HepG2 (cell line): ENCODE results near the gene ZNF207. TPM values are rescaled to one million over a fixed set of nuclear protein-coding genes. Genes with fewer than 3 reads are reported as not detected.

Experiments
- ATF7 ChIP-seq, 2 experiments: fragments of 450-650 bp in 1 of 2; sonication (generic) in 1 of 2; formaldehyde crosslinking in 1 of 2; IDR thresholded peaks; 2 replicates each; pipeline versions ENCODE4 v1.4.0 to v1.6.1; 2016 to 2020; ENCODE audit warnings: antibody characterized with exemption in 1 of 2, mild to moderate bottlenecking in 1 of 2, missing genetic modification reagents in 1 of 2
- CHD2 ChIP-seq: IDR thresholded peaks from 2 replicates; pipeline ENCODE4 v1.6.1; 2011; ENCODE audit warnings: low read depth, low read length, improper control_type of control experiment
- GTF2F1 ChIP-seq: fragments of 150-350 bp; IDR thresholded peaks from 2 replicates; pipeline ENCODE4 v1.6.1; 2014; ENCODE audit warnings: low read length
- IRX3 ChIP-seq: sonication (generic); formaldehyde crosslinking; IDR thresholded peaks from 2 replicates; pipeline ENCODE4 v1.8.1; 2023; ENCODE audit warnings: mild to moderate bottlenecking, low read depth, missing genetic modification reagents, borderline replicate concordance
- ISX ChIP-seq: sonication (generic); formaldehyde crosslinking; conservative IDR thresholded peaks from 2 replicates; pipeline ENCODE4 v1.5.0; 2020; ENCODE audit warnings: missing genetic modification reagents
- KDM2A ChIP-seq: sonication (generic); formaldehyde crosslinking; IDR thresholded peaks from 2 replicates; pipeline ENCODE4 v1.4.0; 2020; ENCODE audit warnings: low read depth, missing genetic modification reagents, borderline replicate concordance
- KLF16 ChIP-seq, 2 experiments: sonication (generic) in 1 of 2; formaldehyde crosslinking in 1 of 2; IDR thresholded peaks; 2 replicates each; pipeline versions ENCODE4 v1.6.1 to v1.8.0; 2016 to 2023; ENCODE audit warnings: missing genetic modification reagents in 2 of 2, missing compliant biosample characterization in 1 of 2
- MAFK ChIP-seq, 2 experiments: IDR thresholded peaks in 1 of 2; conservative IDR thresholded peaks in 1 of 2; 2 replicates each; pipeline ENCODE4 v1.6.1; 2011; ENCODE audit warnings: improper control_type of control experiment in 2 of 2, low read length in 2 of 2
- NBN ChIP-seq: fragments of 450-650 bp; conservative IDR thresholded peaks from 2 replicates; pipeline ENCODE4 v1.6.1; 2017
- NONO ChIP-seq, 2 experiments: fragments of 450-650 bp in 1 of 2; sonication (generic) in 1 of 2; formaldehyde crosslinking in 1 of 2; IDR thresholded peaks in 1 of 2; conservative IDR thresholded peaks in 1 of 2; 2 replicates each; pipeline versions ENCODE4 v1.6.1 to v1.8.0; 2017 to 2022; ENCODE audit warnings: mild to moderate bottlenecking in 1 of 2, missing genetic modification reagents in 1 of 2, moderate library complexity in 1 of 2
- RXRA ChIP-seq: sonication (generic); formaldehyde crosslinking; IDR thresholded peaks from 2 replicates; pipeline ENCODE4 v1.5.1; 2020; ENCODE audit warnings: missing genetic modification reagents
- TP53 ChIP-seq: sonication (generic); formaldehyde crosslinking; conservative IDR thresholded peaks from 2 replicates; pipeline ENCODE4 v1.4.0; 2020; ENCODE audit warnings: missing genetic modification reagents
- TRAFD1 ChIP-seq: sonication (generic); formaldehyde crosslinking; IDR thresholded peaks from 2 replicates; pipeline ENCODE4 v1.5.1; 2020; ENCODE audit warnings: missing genetic modification reagents, mild to moderate bottlenecking, borderline replicate concordance
- ZFP36L1 ChIP-seq: sonication (generic); formaldehyde crosslinking; IDR thresholded peaks from 2 replicates; pipeline ENCODE4 v1.8.0; 2022; ENCODE audit warnings: mild to moderate bottlenecking, missing genetic modification reagents, moderate library complexity
- ZKSCAN5 ChIP-seq: sonication (generic); formaldehyde crosslinking; IDR thresholded peaks from 2 replicates; pipeline ENCODE4 v1.5.1; 2020; ENCODE audit warnings: mild to moderate bottlenecking, missing genetic modification reagents
- ZNF562 ChIP-seq: sonication (generic); formaldehyde crosslinking; IDR thresholded peaks from 2 replicates; pipeline ENCODE4 v1.8.0; 2022; ENCODE audit warnings: missing genetic modification reagents, borderline replicate concordance
- ZNF749 ChIP-seq: sonication (generic); formaldehyde crosslinking; IDR thresholded peaks from 2 replicates; pipeline ENCODE4 v1.8.0; 2022; ENCODE audit warnings: mild to moderate bottlenecking, missing genetic modification reagents, moderate library complexity, borderline replicate concordance
- ZNF878 ChIP-seq: sonication (generic); formaldehyde crosslinking; IDR thresholded peaks from 2 replicates; pipeline ENCODE4 v1.8.1; 2023; ENCODE audit warnings: mild to moderate bottlenecking, missing genetic modification reagents, moderate library complexity
- polyA plus RNA-seq, 8 experiments: library from polyadenylated mRNA; depleted of rRNA in 3 of 8; stranded (reverse) in 7 of 8; unstranded in 1 of 8; fragments of >200 nt; fragmentation: Illumina TruSeq in 4 of 8; extraction: Trizol in 4 of 8; gene quantifications; 2 replicates each; pipeline versions ENCODE4 v1.2.1 to v1.2.3, GENCODE V29; 2011 to 2016; ENCODE audit warnings: low read depth in 4 of 8, missing spikeins in 1 of 8, mixed read lengths in 1 of 8; ENCODE audit not compliant: insufficient read depth in 1 of 8
- total RNA-seq, 5 experiments: library from RNA; depleted of rRNA; stranded (reverse); fragments of >200 nt; fragmentation: Illumina TruSeq; extraction: Trizol; gene quantifications; 2 replicates each; pipeline ENCODE4 v1.2.3, GENCODE V29; 2016; ENCODE audit warnings: low read depth in 1 of 5
- TF ChIP-seq, protein P1 (sequence below): sonication (generic); formaldehyde crosslinking; IDR thresholded peaks from 2 replicates; pipeline ENCODE4 v1.5.0; 2020; ENCODE audit warnings: mild to moderate bottlenecking, missing genetic modification reagents
- TF ChIP-seq, protein P2 (sequence below): sonication (generic); formaldehyde crosslinking; IDR thresholded peaks from 2 replicates; pipeline ENCODE4 v1.4.0; 2020; ENCODE audit warnings: mild to moderate bottlenecking, missing genetic modification reagents

ZNF207 gene
- total and polyA plus RNA-seq, 2 of the 13 experiments (the other 11 are each of a cell fraction or from before 2014, with no cell fraction given) = 150 to 164 TPM

DNA sequence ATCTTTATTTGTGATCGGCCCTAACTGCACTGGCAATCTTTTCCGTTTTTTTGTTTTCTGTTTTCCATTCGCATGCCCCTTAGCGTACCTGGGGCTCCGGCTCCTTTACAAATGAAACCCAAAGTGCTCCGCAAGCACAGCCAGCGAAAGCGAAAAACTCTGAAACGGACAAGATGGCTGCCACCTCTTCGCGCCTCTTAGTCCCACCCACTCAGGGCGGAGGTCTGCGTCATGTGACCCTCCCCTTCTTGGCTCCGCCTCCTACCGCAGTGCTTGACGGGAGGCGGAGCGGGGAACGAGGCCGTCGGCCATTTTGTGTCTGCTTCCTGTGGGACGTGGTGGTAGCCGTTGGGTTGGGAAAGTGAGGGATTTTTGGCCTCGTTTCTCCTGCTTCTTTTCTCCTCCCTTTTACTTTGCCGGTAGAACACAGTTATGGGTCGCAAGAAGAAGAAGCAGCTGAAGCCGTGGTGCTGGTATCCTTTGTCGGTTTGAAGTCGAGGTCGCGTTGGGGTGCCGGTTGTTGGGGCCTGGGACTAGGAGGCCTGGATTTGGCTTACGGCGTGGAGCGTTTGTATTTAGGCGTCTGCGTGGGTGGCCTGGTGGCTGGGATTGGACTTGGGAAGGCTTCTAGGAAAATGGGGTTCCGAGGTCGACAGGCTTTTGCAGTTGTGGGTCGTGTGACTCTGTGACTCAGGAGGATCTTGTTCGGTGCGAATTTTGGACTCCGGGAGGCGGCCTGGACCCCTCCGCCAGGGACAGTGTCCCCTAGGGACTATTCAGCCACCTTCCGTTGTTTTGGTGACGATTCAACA is at the start of gene ZNF207 (continued):
- TF ChIP-seq TRAFD1 (CRISPR knock-in tag) (no peak), KDM2A (CRISPR knock-in tag) (peak; percentile 85), ZNF878 (CRISPR knock-in tag) (0 out of 2 replicates have a peak, but pooled peaks have one; percentile 14), NBN (no peak), NONO (IDR thresholded peaks at IDR 0.05) (no peak), NONO (CRISPR knock-in tag; conservative IDR thresholded peaks at IDR 0.05) (peak; percentile 85), ATF7 (IDR thresholded peaks at IDR 0.05) (no peak), ATF7 (CRISPR knock-in tag; IDR thresholded peaks at IDR 0.05) (no peak), TP53 (CRISPR knock-in tag) (no peak), KLF16 (CRISPR knock-in tag; IDR thresholded peaks at IDR 0.05) (peak in 1 of 2 experiments; percentile 73; a peak in 2 of 4 replicates), ZNF562 (CRISPR knock-in tag) (no peak), IRX3 (CRISPR knock-in tag) (no peak), CHD2 (no peak), ZNF749 (CRISPR knock-in tag) (no peak), ZKSCAN5 (CRISPR knock-in tag) (no peak), ZFP36L1 (no peak), MAFK (conservative IDR thresholded peaks at IDR 0.05 in 1 of 2, IDR thresholded peaks at IDR 0.05 in 1 of 2; ENCODE audit: low read length in 2 of 2) (no peak), GTF2F1 (peak; percentile 62; the same call in 1 of the 2 replicates), ISX (CRISPR knock-in tag) (no peak), RXRA (no peak; the same call in none of the 2 replicates)
- TF ChIP-seq, protein P1, sequence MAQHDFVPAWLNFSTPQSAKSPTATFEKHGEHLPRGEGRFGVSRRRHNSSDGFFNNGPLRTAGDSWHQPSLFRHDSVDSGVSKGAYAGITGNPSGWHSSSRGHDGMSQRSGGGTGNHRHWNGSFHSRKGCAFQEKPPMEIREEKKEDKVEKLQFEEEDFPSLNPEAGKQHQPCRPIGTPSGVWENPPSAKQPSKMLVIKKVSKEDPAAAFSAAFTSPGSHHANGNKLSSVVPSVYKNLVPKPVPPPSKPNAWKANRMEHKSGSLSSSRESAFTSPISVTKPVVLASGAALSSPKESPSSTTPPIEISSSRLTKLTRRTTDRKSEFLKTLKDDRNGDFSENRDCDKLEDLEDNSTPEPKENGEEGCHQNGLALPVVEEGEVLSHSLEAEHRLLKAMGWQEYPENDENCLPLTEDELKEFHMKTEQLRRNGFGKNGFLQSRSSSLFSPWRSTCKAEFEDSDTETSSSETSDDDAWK (CRISPR knock-in tag) = no peak
- TF ChIP-seq, protein P2, sequence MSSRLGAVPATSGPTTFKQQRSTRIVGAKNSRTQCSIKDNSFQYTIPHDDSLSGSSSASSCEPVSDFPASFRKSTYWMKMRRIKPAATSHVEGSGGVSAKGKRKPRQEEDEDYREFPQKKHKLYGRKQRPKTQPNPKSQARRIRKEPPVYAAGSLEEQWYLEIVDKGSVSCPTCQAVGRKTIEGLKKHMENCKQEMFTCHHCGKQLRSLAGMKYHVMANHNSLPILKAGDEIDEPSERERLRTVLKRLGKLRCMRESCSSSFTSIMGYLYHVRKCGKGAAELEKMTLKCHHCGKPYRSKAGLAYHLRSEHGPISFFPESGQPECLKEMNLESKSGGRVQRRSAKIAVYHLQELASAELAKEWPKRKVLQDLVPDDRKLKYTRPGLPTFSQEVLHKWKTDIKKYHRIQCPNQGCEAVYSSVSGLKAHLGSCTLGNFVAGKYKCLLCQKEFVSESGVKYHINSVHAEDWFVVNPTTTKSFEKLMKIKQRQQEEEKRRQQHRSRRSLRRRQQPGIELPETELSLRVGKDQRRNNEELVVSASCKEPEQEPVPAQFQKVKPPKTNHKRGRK (CRISPR knock-in tag) = no peak
